Skin epidermis (tissue), 12 donors: Measurements from ENCODE around the gene MTX2.
"Not testable (repeated sequence)": the region's sequence is repeated elsewhere in the genome, so short reads cannot be mapped to it uniquely, and the experiment has no call there.

Experiments used
- H3K27ac ChIP-seq, 21 experiments: fragments of 200-600 bp; sonication (generic) in 11 of 21; one replicate each; pipeline ENCODE4 v1.5.0; 2020; ENCODE audit warnings: mild to moderate bottlenecking in 3 of 21, inconsistent platforms in 2 of 21, moderate library complexity in 2 of 21
- H3K4me3 ChIP-seq, 7 experiments: fragments of 200-600 bp; sonication (generic) in 2 of 7; one replicate each; pipeline ENCODE4 v1.5.0; 2020; ENCODE audit warnings: inconsistent platforms in 2 of 7, mild to moderate bottlenecking in 2 of 7, moderate library complexity in 1 of 7

The MTX2 gene

GRCh38 chr2:176364273-176364977 lies 95.2 kb downstream of the MTX2 start:
- no peak overlapping the region for H3K4me3 ChIP-seq
- H3K27ac ChIP-seq, result no peak overlapping the region

- H3K4me3 ChIP-seq, result no peak overlapping the region
- no peak overlapping the region for H3K27ac ChIP-seq
These were observed 99.1 kb downstream of the MTX2 start for GRCh38 chr2:176368349-176368748.

- Histone ChIP-seq H3K27ac (no peak overlapping the region), H3K4me3 (no peak overlapping the region)
These were observed 101.4 kb downstream of the MTX2 start for GRCh38 chr2:176370467-176371171.

- H3K27ac ChIP-seq, H3K4me3 ChIP-seq: not testable (repeated sequence)
These were observed 103.9 kb downstream of the MTX2 start for GRCh38 chr2:176373155-176373554.

- Histone ChIP-seq H3K27ac (no peak overlapping the region), H3K4me3 (no peak overlapping the region)
These were observed 109.1 kb downstream of the MTX2 start for GRCh38 chr2:176378323-176378722.

GRCh38 chr2:176380341-176380740 lies 111.1 kb downstream of the MTX2 start:
- H3K4me3 ChIP-seq, result no peak overlapping the region
- no peak overlapping the region for H3K27ac ChIP-seq

GRCh38 chr2:176383100-176383499 lies 113.9 kb downstream of the MTX2 start:
- H3K4me3 ChIP-seq, result no peak overlapping the region
- H3K27ac ChIP-seq, result no peak overlapping the region

GRCh38 chr2:176383836-176384442 lies 114.7 kb downstream of the MTX2 start:
- Histone ChIP-seq H3K4me3 (no peak overlapping the region), H3K27ac (no peak overlapping the region)

GRCh38 chr2:176385219-176385759 lies 116.0 kb downstream of the MTX2 start:
- Histone ChIP-seq H3K27ac (no peak overlapping the region), H3K4me3 (no peak overlapping the region)

GRCh38 chr2:176385838-176386237 lies 116.6 kb downstream of the MTX2 start:
- Histone ChIP-seq H3K4me3 (no peak overlapping the region), H3K27ac (no peak overlapping the region)
